Coronary artery (tissue), 2 donors: Measurements from ENCODE around the gene PLEKHA7.

Experiments
- DNase-seq: peaks from one replicate; pipeline ENCODE4 v3.0.0-alpha.2; 2017; ENCODE audit warnings: low spot score
- H3K27ac ChIP-seq, 2 donors: fragments of 200-600 bp; sonication (generic); one replicate each; pipeline ENCODE4 v1.5.1; 2016 to 2019
- H3K4me3 ChIP-seq: fragments of 200-600 bp; sonication (generic); 2 replicates; pipeline ENCODE4 v1.5.1; 2016; ENCODE audit warnings: mild to moderate bottlenecking, moderate library complexity
- CTCF ChIP-seq: fragments of 200-600 bp; sonication (generic); IDR thresholded peaks from one replicate; pipeline ENCODE4 v1.5.1; 2019; ENCODE audit warnings: antibody characterized with exemption

The PLEKHA7 gene

DNA sequence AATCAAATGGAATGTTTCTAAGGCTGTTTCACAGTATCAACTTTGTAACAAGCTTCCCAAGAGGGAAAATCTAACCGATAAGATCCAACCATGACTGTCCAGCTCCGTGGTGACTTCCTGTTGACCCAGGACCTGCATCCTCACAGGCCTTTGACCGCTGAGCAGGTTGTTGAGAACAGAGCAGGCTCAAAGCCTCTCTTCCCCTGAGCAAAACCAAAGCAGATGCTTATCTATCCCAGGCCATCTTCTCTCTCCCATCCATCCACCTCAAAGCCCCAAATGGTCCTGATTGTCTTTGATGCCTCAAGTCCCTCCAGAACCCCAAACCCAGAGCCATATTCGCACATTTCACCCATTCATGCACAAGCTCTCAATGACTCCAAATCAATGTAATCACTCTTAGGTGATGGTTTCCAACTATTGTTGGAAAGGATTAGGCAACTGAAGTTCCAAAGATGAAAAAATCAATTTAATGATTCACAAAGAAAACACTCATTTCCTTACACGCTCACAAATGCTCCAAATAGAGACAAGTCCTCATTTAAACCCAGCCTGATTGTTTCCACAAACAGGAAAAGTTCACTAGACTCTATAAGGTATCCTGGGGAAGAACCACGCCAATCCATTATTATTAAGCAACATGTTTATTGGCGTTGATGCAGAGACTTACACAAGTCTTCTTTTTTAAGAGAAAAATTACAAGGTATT lies 227.0 kb downstream of the PLEKHA7 start:
- TF ChIP-seq CTCF: no peak
- H3K4me3 ChIP-seq: no peak overlapping the region
- H3K27ac ChIP-seq: no peak overlapping the region
- DNase-seq: peak; percentile 63

DNA sequence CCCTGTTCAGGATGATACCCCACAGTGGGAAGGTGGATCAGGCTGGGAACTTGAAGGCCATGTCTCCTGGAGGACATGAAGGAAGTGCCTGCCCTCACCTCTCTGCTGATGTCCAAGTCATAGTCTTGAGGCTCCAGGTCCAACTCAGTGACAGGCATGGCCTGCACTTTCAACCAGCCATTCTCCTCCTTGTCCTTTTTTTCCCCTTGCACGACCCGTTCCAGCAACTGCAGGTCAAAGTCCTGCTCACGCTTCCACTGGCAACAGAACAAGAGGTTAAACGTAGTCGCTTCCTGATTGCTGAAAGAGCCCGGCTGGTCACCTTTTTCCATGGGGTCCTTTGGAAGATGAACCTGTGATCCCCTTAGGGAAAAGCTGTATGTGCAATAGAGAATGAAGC lies 228.1 kb downstream of the PLEKHA7 start:
- no peak for TF ChIP-seq CTCF
- H3K4me3 ChIP-seq: no peak overlapping the region
- peak; percentile 66 for DNase-seq
- H3K27ac ChIP-seq: no peak overlapping the region

- TF ChIP-seq CTCF: peak; percentile 76
- Histone ChIP-seq H3K4me3 (no peak overlapping the region), H3K27ac (no peak overlapping the region)
- peak; percentile 79 for DNase-seq
These were observed 228.6 kb downstream of the PLEKHA7 start for GRCh38 chr11:16785520-16786128.

- no peak for DNase-seq
- no peak for TF ChIP-seq CTCF
- Histone ChIP-seq H3K4me3 (no peak overlapping the region), H3K27ac (no peak overlapping the region)
These were observed 229.5 kb downstream of the PLEKHA7 start for GRCh38 chr11:16784666-16785065.

- H3K27ac ChIP-seq: no peak overlapping the region
- no peak for TF ChIP-seq CTCF
- H3K4me3 ChIP-seq: no peak overlapping the region
These were observed 230.1 kb downstream of the PLEKHA7 start for GRCh38 chr11:16784097-16784496.

DNA sequence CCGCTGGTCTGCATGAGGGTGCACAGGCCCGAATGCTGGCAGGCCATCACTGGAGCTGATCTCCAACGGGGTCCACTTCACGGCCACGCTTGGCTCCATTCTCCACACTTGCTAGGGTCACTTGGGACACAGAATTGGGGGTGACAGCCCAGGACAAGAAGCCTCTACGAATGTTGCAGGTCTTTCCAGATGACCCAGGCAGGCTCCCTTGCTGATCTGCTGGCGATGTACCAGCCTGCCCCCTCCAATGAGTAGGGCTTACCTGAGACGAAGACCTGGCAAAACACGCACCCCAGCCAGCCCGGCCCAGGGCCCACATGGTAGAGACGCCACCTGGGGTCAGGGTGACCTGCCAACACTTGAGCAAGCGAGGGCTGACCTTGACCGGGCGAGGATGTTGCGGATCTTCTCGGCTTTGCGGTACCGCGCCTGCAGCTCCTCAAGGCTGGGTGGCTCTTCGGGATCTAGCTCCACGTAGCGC lies 230.9 kb downstream of the PLEKHA7 start:
- Histone ChIP-seq H3K27ac (no peak overlapping the region), H3K4me3 (no peak overlapping the region)
- DNase-seq: peak; percentile 74
- TF ChIP-seq CTCF: no peak

More at GRCh38 chr11:16784097-16784496, 230.1 kb downstream of the PLEKHA7 start:
- DNase-seq: no peak
